CD14-positive monocyte (primary cell): ENCODE results near the gene LGR4. TPM values are rescaled to one million over a fixed set of nuclear protein-coding genes. Genes with fewer than 3 reads are reported as not detected.

Source experiments
- DNase-seq, 3 donors: peaks; one replicate each; pipeline ENCODE4 v3.0.0-alpha.2; 2011 to 2022
- H2AFZ ChIP-seq: 2 replicates; pipeline ENCODE4 v1.6.0; 2012; ENCODE audit warnings: mild to moderate bottlenecking, low read depth, low read length, inconsistent platforms; ENCODE audit not compliant: insufficient read depth, poor library complexity, severe bottlenecking
- H3K27ac ChIP-seq, 2 donors: 1 replicate in 1 of 2; 2 replicates in 1 of 2; pipeline ENCODE4 v1.5.1; 2012 to 2013; ENCODE audit warnings: low read length in 2 of 2, control low read depth in 1 of 2, inconsistent platforms in 1 of 2, low read depth in 1 of 2, mild to moderate bottlenecking in 1 of 2
- H3K27me3 ChIP-seq, 2 donors: one replicate each; pipeline versions ENCODE4 v1.6.0 to v1.6.1; 2011 to 2013; ENCODE audit warnings: low read length in 2 of 2; ENCODE audit not compliant: control insufficient read depth in 2 of 2, insufficient read depth in 2 of 2
- H3K36me3 ChIP-seq, 2 donors: replicated peaks in 1 of 2; 1 replicate in 1 of 2; 2 replicates in 1 of 2; pipeline versions ENCODE4 v1.5.1 to v1.6.1; 2012 to 2013; ENCODE audit warnings: low read length in 2 of 2, control low read depth in 1 of 2, inconsistent platforms in 1 of 2, mild to moderate bottlenecking in 1 of 2; ENCODE audit not compliant: insufficient read depth in 2 of 2, control insufficient read depth in 1 of 2
- H3K4me1 ChIP-seq, 2 donors: 1 replicate in 1 of 2; 2 replicates in 1 of 2; pipeline versions ENCODE4 v1.5.1 to v1.6.1; 2012 to 2013; ENCODE audit warnings: low read length in 2 of 2, control low read depth in 1 of 2, inconsistent platforms in 1 of 2, mild to moderate bottlenecking in 1 of 2, moderate library complexity in 1 of 2; ENCODE audit not compliant: insufficient read depth in 2 of 2, control insufficient read depth in 1 of 2
- H3K4me2 ChIP-seq: replicated peaks from 2 replicates; pipeline ENCODE3; 2012; ENCODE audit warnings: low read length, moderate library complexity, mild to moderate bottlenecking; ENCODE audit not compliant: poor library complexity, severe bottlenecking; ENCODE audit errors: extremely low read depth
- H3K4me3 ChIP-seq, 3 experiments: fragments of 200-600 bp in 1 of 3; sonication (generic) in 1 of 3; replicated peaks in 1 of 3; 1 replicate in 2 of 3; 2 replicates in 1 of 3; pipeline ENCODE4 v1.5.1; 2011 to 2013; ENCODE audit warnings: low read length in 3 of 3, mild to moderate bottlenecking in 3 of 3, control low read depth in 2 of 3, low read depth in 2 of 3, inconsistent platforms in 1 of 3, moderate library complexity in 1 of 3
- H3K79me2 ChIP-seq: 2 replicates; pipeline ENCODE4 v1.6.0; 2012; ENCODE audit warnings: mild to moderate bottlenecking, control low read depth, inconsistent platforms, low read length, moderate library complexity; ENCODE audit not compliant: insufficient read depth
- H3K9ac ChIP-seq: 2 replicates; pipeline ENCODE4 v1.6.0; 2017; ENCODE audit warnings: low read length, mild to moderate bottlenecking; ENCODE audit not compliant: insufficient read depth, poor library complexity, severe bottlenecking
- H3K9me3 ChIP-seq, 2 donors: replicated peaks in 1 of 2; 1 replicate in 1 of 2; 2 replicates in 1 of 2; pipeline versions ENCODE4 v1.5.1 to v1.6.1; 2012 to 2013; ENCODE audit warnings: low read length in 2 of 2, control low read depth in 1 of 2; ENCODE audit not compliant: control insufficient read depth in 1 of 2, insufficient read depth in 1 of 2
- H4K20me1 ChIP-seq: 2 replicates; pipeline ENCODE4 v1.6.0; 2012; ENCODE audit warnings: mild to moderate bottlenecking, low read length, control low read depth, moderate library complexity; ENCODE audit not compliant: insufficient read depth
- H3K27ac Mint-ChIP-seq, 7 donors: one replicate each; pipeline ENCODE4 v1.8.0; 2020; ENCODE audit warnings: mild to moderate bottlenecking in 7 of 7, mixed read lengths in 7 of 7, moderate library complexity in 6 of 7, inconsistent platforms in 2 of 7
- H3K27me3 Mint-ChIP-seq, 3 donors: one replicate each; pipeline ENCODE4 v1.8.0; 2021 to 2022; ENCODE audit warnings: low read depth in 3 of 3, mild to moderate bottlenecking in 3 of 3, mixed read lengths in 3 of 3, moderate library complexity in 3 of 3, inconsistent platforms in 1 of 3
- H3K36me3 Mint-ChIP-seq, 2 donors: one replicate each; pipeline ENCODE4 v1.8.0; 2020; ENCODE audit warnings: mixed read lengths in 2 of 2, inconsistent platforms in 1 of 2, mild to moderate bottlenecking in 1 of 2
- H3K4me1 Mint-ChIP-seq: one replicate; pipeline ENCODE4 v1.8.0; 2020; ENCODE audit warnings: mild to moderate bottlenecking, mixed read lengths
- H3K4me3 Mint-ChIP-seq, 2 donors: one replicate each; pipeline ENCODE4 v1.8.0; 2020; ENCODE audit warnings: mild to moderate bottlenecking in 2 of 2, mixed read lengths in 2 of 2, moderate library complexity in 1 of 2
- H3K9me3 Mint-ChIP-seq, 7 donors: one replicate each; pipeline ENCODE4 v1.8.0; 2020 to 2022; ENCODE audit warnings: mixed read lengths in 7 of 7, mild to moderate bottlenecking in 6 of 7, moderate library complexity in 6 of 7, inconsistent platforms in 2 of 7
- CTCF ChIP-seq: fragments of 200-600 bp; IDR thresholded peaks from one replicate; pipeline ENCODE4 v1.8.0; 2022; ENCODE audit warnings: antibody characterized with exemption, mild to moderate bottlenecking
- WGBS: methylation state at CpG from one replicate; pipeline ENCODE4 v1.1.5; 2013; ENCODE audit warnings: missing lambda C conversion rate; ENCODE audit not compliant: insufficient coverage; 5-methylcytosine and 5-hydroxymethylcytosine counted together
- intact Hi-C, 2 donors: fragments of 100-400 bp; cut with micrococcal nuclease; formaldehyde crosslinking; loops; one replicate each; pipeline versions ENCODE4 v1.15.0 to v1.15.1; 2023
- polyA plus RNA-seq, 3 donors: library from polyadenylated mRNA; depleted of rRNA in 1 of 3; unstranded in 2 of 3; stranded (reverse) in 1 of 3; fragments of 300-500 nt in 2 of 3; fragments of >200 nt in 1 of 3; fragmentation: Illumina TruSeq in 2 of 3; gene quantifications; 1 replicate in 2 of 3; 2 replicates in 1 of 3; pipeline ENCODE4 v1.2.3, GENCODE V29; 2012 to 2021

LGR4 gene
- polyA plus RNA-seq, 3 donors, result 0.67 to 0.92 (median 0.72) TPM

GRCh38 chr11:27355575-27356104, 117.0 kb downstream of the LGR4 start:
- H3K36me3 Mint-ChIP-seq, result peaks cover 0 to 3% of the 10 kb centered on the region in 2 donors
- no peaks in the 10 kb centered on the region for H3K27me3 ChIP-seq
- no peaks in the 10 kb centered on the region for H4K20me1 ChIP-seq
- intact Hi-C loops, result no loop called here
- peaks cover 12% of the 10 kb centered on the region for H3K4me1 Mint-ChIP-seq
- DNase-seq, result no peak
- no peak overlapping the region for H2AFZ ChIP-seq
- no peak overlapping the region for H3K4me3 ChIP-seq
- H3K9me3 Mint-ChIP-seq, result no peaks in the 10 kb centered on the region
- peaks cover 0 to 3% of the 10 kb centered on the region in 2 donors for H3K4me1 ChIP-seq
- H3K27ac Mint-ChIP-seq, result no peak overlapping the region
- H3K36me3 ChIP-seq, result no peaks in the 10 kb centered on the region
- no peak overlapping the region for H3K27ac ChIP-seq
- H3K9ac ChIP-seq, result no peak overlapping the region
- TF ChIP-seq CTCF, result no peak
- no peaks in the 10 kb centered on the region for H3K79me2 ChIP-seq
- no peaks in the 10 kb centered on the region for H3K9me3 ChIP-seq
- H3K4me3 Mint-ChIP-seq, result no peak overlapping the region
- no peak overlapping the region for H3K4me2 ChIP-seq
- no CpG with 5 or more reads among the region's 3 CpGs for WGBS
- no peaks in the 10 kb centered on the region for H3K27me3 Mint-ChIP-seq

GRCh38 chr11:27354359-27354965, 118.1 kb downstream of the LGR4 start:
- no peaks in the 10 kb centered on the region for H3K27me3 Mint-ChIP-seq
- peaks cover 12% of the 10 kb centered on the region for H3K4me1 Mint-ChIP-seq
- no peak overlapping the region for H3K27ac ChIP-seq
- intact Hi-C loops, result no loop called here
- no peaks in the 10 kb centered on the region for H3K27me3 ChIP-seq
- H3K4me2 ChIP-seq, result no peak overlapping the region
- WGBS, result 67% methylated on average over 1 of the region's 5 CpGs
- H4K20me1 ChIP-seq, result no peaks in the 10 kb centered on the region
- H3K9me3 Mint-ChIP-seq, result no peaks in the 10 kb centered on the region
- H3K36me3 ChIP-seq, result no peaks in the 10 kb centered on the region
- H2AFZ ChIP-seq, result no peak overlapping the region
- no peaks in the 10 kb centered on the region for H3K9me3 ChIP-seq
- no peak for TF ChIP-seq CTCF
- no peak overlapping the region for H3K4me3 Mint-ChIP-seq
- no peak overlapping the region for H3K27ac Mint-ChIP-seq
- H3K4me1 ChIP-seq, result peaks cover 0 to 3% of the 10 kb centered on the region in 2 donors
- no peak overlapping the region for H3K9ac ChIP-seq
- no peaks in the 10 kb centered on the region for H3K79me2 ChIP-seq
- DNase-seq, result no peak
- H3K4me3 ChIP-seq, result no peak overlapping the region
- H3K36me3 Mint-ChIP-seq, result peaks cover 5 to 10% of the 10 kb centered on the region in 2 donors
